ENCODE data around the gene NFIX. TPM values are rescaled to one million over a fixed set of nuclear protein-coding genes. Genes with fewer than 3 reads are reported as not detected.

Gene NFIX
- total RNA-seq, 1 donor from 2014 or later: 118 TPM

DNA sequence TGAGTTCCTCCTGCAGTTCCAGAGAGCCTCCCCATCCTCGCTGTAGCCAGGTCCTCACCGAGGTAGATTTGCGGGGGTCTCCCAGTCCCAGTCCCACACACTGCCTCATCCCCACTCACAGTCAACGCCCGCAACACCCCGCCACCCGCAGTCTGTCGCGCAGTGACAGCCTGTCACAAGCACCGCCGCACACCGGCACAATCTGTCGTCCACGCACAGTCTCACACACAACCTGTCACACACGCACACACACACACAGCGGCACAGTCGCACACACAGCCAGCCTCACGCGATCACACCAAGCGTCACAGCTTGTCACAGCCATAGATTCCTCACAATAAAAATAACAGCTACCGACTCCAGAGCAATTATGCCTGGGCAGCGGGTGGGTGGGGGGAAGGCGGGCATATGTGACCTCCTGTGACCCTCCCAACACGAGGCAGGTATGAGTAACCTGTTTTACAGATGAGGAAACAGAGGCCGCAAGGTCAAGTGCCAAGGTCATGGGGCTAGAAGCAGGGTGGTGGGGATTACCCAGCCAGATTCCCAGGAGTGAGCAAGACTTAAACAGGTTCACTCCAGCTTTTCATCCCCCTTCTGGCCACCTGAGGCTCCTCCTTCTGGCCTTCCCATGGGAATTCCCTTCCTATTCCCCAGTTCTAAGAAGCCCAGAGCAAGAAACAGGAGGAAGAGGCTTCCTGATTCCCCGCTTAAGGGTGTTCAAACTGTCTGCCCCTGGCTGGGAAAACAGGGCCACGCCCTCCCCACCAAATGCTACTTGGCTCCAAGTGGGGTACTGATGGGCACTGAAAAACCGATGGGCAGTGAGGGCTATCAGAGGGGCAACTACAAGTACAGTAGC is 13.9 kb downstream of the NFIX start:
- intact Hi-C loops (cut with micrococcal nuclease): no loop called here
- no peak for DNase-seq
- Histone ChIP-seq H3K27ac (replicated peaks) (peak overlapping the region; percentile 95), H3K4me3 (peak overlapping the region; percentile 36), H3K4me1 (peaks cover 100% of the 10 kb centered on the region), H3K27me3 (ENCODE audit: low read depth) (no peaks in the 10 kb centered on the region), H3K36me3 (no peaks in the 10 kb centered on the region), H3K9me3 (replicated peaks) (no peaks in the 10 kb centered on the region)
- TF ChIP-seq, protein P1, sequence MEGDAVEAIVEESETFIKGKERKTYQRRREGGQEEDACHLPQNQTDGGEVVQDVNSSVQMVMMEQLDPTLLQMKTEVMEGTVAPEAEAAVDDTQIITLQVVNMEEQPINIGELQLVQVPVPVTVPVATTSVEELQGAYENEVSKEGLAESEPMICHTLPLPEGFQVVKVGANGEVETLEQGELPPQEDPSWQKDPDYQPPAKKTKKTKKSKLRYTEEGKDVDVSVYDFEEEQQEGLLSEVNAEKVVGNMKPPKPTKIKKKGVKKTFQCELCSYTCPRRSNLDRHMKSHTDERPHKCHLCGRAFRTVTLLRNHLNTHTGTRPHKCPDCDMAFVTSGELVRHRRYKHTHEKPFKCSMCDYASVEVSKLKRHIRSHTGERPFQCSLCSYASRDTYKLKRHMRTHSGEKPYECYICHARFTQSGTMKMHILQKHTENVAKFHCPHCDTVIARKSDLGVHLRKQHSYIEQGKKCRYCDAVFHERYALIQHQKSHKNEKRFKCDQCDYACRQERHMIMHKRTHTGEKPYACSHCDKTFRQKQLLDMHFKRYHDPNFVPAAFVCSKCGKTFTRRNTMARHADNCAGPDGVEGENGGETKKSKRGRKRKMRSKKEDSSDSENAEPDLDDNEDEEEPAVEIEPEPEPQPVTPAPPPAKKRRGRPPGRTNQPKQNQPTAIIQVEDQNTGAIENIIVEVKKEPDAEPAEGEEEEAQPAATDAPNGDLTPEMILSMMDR (IDR thresholded peaks at IDR 0.05; ENCODE audit: borderline replicate concordance): no peak

DNA sequence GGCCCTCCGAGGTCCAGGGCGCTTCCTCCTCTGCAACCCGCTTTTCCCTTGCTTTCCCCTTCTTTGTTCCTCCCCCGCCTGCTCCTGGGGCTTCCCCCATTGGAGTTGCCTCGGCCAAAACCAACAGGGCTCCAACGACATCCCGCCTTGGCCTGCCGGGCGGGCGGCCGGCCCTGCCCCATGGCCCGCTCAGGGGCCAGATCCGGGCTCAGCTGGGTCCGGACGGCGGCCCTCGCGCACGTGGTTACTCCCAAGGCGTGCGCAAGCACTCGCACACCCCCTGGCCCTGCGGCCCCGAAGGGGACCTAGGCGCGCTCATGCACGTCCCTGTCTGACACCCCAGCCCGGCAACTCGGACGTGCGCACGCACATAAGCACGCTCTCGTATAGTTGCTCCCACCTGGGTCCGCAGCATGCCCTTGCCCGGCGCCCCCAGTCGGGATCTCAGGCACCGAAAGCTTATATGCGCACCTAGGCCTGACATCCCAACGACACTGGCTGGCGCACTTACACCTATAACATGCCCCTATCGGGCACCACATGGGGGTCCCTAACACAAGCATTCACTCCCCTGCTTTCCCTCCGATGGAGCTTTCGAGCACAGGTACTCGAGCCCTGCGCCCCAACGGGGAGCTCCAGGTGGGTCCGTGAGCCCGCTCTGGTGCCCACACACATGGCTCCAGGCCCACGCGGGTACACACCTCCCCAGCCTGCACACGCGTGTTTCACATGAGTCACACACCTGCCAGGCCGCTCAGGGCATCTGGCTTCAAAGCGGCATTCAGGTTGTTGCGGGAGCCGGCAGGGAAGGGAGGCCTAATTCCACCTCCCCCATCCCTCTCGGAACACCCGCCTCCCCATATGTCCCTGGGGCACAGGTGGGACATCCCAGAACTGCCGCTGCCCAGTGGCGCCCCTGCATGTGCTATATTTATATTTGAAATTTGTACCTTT is 15.0 kb downstream of the NFIX start:
- peak overlapping the region; percentile 36 for H3K4me3 ChIP-seq
- peaks cover 100% of the 10 kb centered on the region for H3K4me1 ChIP-seq
- no peaks in the 10 kb centered on the region for H3K36me3 ChIP-seq
- peak; percentile 68 for DNase-seq
- intact Hi-C loops (cut with micrococcal nuclease): no loop called here
- TF ChIP-seq, protein P1 (IDR thresholded peaks at IDR 0.05; ENCODE audit: borderline replicate concordance): no peak
- no peaks in the 10 kb centered on the region for H3K9me3 ChIP-seq (replicated peaks)
- H3K27me3 ChIP-seq (ENCODE audit: low read depth): no peaks in the 10 kb centered on the region
- peak overlapping the region; percentile 94 for H3K27ac ChIP-seq (replicated peaks)

DNA sequence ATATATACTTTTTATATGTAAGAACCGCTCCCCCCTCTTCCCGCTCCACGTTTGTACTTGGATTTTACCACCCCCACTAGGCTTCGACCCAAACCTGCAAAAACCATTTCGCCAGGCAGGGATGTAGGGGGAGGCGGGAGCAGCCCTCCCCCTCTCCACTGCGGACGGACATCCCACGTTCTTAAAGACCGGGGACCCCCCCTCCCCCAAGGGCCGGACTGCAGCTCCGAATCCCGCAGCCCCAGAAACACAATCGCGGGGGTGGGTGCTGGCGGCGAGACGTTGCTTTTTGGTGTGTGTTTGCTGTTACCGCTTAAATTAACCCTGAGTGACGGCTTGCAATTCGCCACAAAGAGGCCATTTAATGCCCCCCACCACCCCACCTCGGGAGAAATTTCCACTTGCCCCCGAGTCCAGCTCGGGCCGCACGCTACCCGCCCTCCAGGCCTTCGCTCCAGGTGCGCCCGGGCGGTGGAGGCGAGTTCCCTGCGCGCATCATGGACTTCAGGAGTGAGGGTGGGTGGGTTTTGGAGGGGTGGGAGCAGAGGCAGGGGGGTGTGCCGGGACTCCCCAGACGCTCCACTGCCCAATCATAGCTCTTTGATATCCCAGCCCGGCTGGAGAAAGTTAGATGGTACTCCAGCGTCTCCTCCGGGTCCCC is 15.8 kb downstream of the NFIX start:
- intact Hi-C loops (cut with micrococcal nuclease): no loop called here
- TF ChIP-seq, protein P1 (IDR thresholded peaks at IDR 0.05; ENCODE audit: borderline replicate concordance): no peak
- no peak for DNase-seq
- no peaks in the 10 kb centered on the region for H3K36me3 ChIP-seq
- H3K27ac ChIP-seq (replicated peaks): peak overlapping the region; percentile 94
- peaks cover 100% of the 10 kb centered on the region for H3K4me1 ChIP-seq
- no peak overlapping the region for H3K4me3 ChIP-seq
- H3K27me3 ChIP-seq (ENCODE audit: low read depth): no peaks in the 10 kb centered on the region
- no peaks in the 10 kb centered on the region for H3K9me3 ChIP-seq (replicated peaks)

DNA sequence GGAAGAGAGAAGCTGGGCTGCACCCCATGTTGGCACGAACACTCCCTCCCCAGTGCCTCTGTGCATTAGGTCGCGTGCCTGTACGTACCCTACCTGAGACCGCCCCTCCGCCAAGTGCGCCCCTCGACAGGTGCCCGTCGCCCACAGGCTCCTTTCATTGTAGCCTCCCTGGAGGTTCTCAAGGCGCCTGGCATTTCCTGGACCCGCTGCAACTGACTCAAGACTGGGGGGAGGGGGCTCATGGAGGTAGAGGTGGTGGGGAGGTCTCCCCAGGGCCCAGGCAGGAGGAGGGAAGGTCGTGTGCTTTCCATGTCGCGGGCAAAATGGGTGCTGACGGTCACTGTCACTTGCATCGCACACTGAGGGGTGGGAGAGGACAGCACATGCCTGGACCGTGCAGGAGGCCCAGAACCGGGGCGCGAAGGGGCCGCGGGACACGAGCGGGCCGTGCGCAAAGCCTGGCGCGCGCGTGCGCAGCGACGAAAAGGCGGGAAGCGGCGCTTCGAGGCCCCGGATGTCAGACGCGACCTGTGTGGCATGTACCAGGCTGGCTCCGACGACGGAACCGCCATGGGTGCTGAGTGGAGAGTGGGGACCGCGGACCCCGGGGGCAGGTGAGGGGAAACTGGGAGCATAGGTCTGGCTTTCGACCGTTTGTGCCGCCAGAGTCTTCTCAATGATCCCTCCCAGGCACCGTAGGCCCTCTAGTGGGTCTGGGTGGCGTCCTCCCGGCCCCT is 16.5 kb downstream of the NFIX start:
- H3K9me3 ChIP-seq (replicated peaks): no peaks in the 10 kb centered on the region
- TF ChIP-seq, protein P1 (IDR thresholded peaks at IDR 0.05; ENCODE audit: borderline replicate concordance): no peak
- intact Hi-C loops (cut with micrococcal nuclease): no loop called here
- H3K4me3 ChIP-seq: peak overlapping the region; percentile 59
- H3K4me1 ChIP-seq: peaks cover 100% of the 10 kb centered on the region
- H3K27me3 ChIP-seq (ENCODE audit: low read depth): no peaks in the 10 kb centered on the region
- no peaks in the 10 kb centered on the region for H3K36me3 ChIP-seq
- H3K27ac ChIP-seq (replicated peaks): peak overlapping the region; percentile 94
- DNase-seq: no peak

DNA sequence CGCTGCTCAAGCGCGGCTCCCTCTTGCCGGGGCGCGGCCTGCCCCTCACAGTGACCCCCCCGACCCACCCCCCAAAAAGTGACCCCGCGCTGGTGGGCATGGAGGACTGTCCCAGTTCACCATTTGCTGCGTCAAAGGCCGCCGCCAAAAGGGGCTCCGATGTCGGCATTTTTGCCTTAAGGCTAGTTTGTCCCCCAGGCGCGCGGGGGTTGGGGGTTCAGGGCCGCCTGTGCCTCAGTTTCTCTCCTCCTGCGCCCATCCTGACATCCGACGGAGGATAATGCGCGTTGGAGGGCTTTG is 17.1 kb downstream of the NFIX start:
- no peak for DNase-seq
- H3K27me3 ChIP-seq (ENCODE audit: low read depth): no peaks in the 10 kb centered on the region
- H3K9me3 ChIP-seq (replicated peaks): no peaks in the 10 kb centered on the region
- H3K27ac ChIP-seq (replicated peaks): peak overlapping the region; percentile 94
- peaks cover 100% of the 10 kb centered on the region for H3K4me1 ChIP-seq
- peak overlapping the region; percentile 59 for H3K4me3 ChIP-seq
- no peaks in the 10 kb centered on the region for H3K36me3 ChIP-seq
- TF ChIP-seq, protein P1 (IDR thresholded peaks at IDR 0.05; ENCODE audit: borderline replicate concordance): no peak
- intact Hi-C loops (cut with micrococcal nuclease): no loop called here

Data from left ventricle myocardium inferior (tissue), 1 donor.